OCI-LY1 (cell line): Measurements from ENCODE around the gene NUMB.

Experiments used
- H2AFZ ChIP-seq: fragments of 200-600 bp; sonication (generic), shearing (Covaris generic); 2 replicates; pipeline ENCODE4 v1.6.0; 2014; ENCODE audit warnings: antibody characterized with exemption, mild to moderate bottlenecking, low read length
- H3F3A ChIP-seq: fragments of 200-600 bp; sonication (generic), shearing (Covaris generic); 2 replicates; pipeline ENCODE4 v1.6.0; 2014; ENCODE audit warnings: mild to moderate bottlenecking, antibody characterized with exemption, low read length, moderate library complexity; ENCODE audit not compliant: insufficient read depth
- H3K27ac ChIP-seq: fragments of 200-600 bp; sonication (generic); 2 replicates; pipeline ENCODE4 v1.5.1; 2014; ENCODE audit warnings: low read length, mixed run types, mild to moderate bottlenecking, low read depth; ENCODE audit not compliant: poor library complexity, severe bottlenecking
- H3K27me3 ChIP-seq: fragments of 200-600 bp; sonication (generic); 2 replicates; pipeline ENCODE4 v1.6.0; 2014; ENCODE audit warnings: antibody characterized with exemption, mild to moderate bottlenecking, low read length, moderate library complexity; ENCODE audit not compliant: insufficient read depth
- H3K36me3 ChIP-seq: fragments of 200-600 bp; sonication (generic); 2 replicates; pipeline ENCODE4 v1.6.1; 2014; ENCODE audit warnings: mild to moderate bottlenecking, antibody characterized with exemption, low read length, moderate library complexity, mixed read lengths; ENCODE audit not compliant: insufficient read depth
- H3K4me1 ChIP-seq: fragments of 200-600 bp; sonication (generic); 2 replicates; pipeline ENCODE4 v1.5.1; 2014; ENCODE audit warnings: mild to moderate bottlenecking, low read length, moderate library complexity; ENCODE audit not compliant: insufficient read depth, severe bottlenecking
- H3K4me2 ChIP-seq: fragments of 200-600 bp; sonication (generic), shearing (Covaris generic); 2 replicates; pipeline ENCODE4 v1.6.1; 2014; ENCODE audit warnings: low read length
- H3K4me3 ChIP-seq: fragments of 200-600 bp; sonication (generic); 2 replicates; pipeline ENCODE4 v1.5.1; 2014; ENCODE audit warnings: low read length, low read depth, mild to moderate bottlenecking, mixed read lengths; ENCODE audit not compliant: poor library complexity, severe bottlenecking
- H3K79me2 ChIP-seq: fragments of 200-600 bp; shearing (Covaris generic); 2 replicates; pipeline ENCODE4 v1.6.1; 2016; ENCODE audit warnings: mixed run types, low read length, mixed read lengths; ENCODE audit not compliant: insufficient read depth
- H3K9ac ChIP-seq: fragments of 200-600 bp; sonication (generic), shearing (Covaris generic); 2 replicates; pipeline ENCODE4 v1.6.1; 2014; ENCODE audit warnings: mild to moderate bottlenecking, low read length, mixed read lengths
- H3K9me2 ChIP-seq: fragments of 200-600 bp; sonication (generic), shearing (Covaris generic); 2 replicates; pipeline ENCODE4 v1.6.1; 2014; ENCODE audit warnings: low read depth, mild to moderate bottlenecking, low read length, mixed read lengths
- H3K9me3 ChIP-seq: fragments of 200-600 bp; shearing (Covaris generic); 2 replicates; pipeline ENCODE4 v1.6.1; 2014; ENCODE audit warnings: low read length, mixed read lengths
- H4K20me1 ChIP-seq: fragments of 200-600 bp; sonication (generic), shearing (Covaris generic); 2 replicates; pipeline ENCODE4 v1.6.0; 2016; ENCODE audit warnings: mild to moderate bottlenecking, low read length; ENCODE audit not compliant: insufficient read depth
- CTCF ChIP-seq: fragments of 200-600 bp; sonication (generic), shearing (Covaris generic); IDR thresholded peaks from 2 replicates; pipeline ENCODE4 v1.5.1; 2017; ENCODE audit warnings: mild to moderate bottlenecking, antibody characterized with exemption, low read length, moderate library complexity, mixed read lengths
- EZH2 ChIP-seq: fragments of 200-600 bp; sonication (generic), shearing (Covaris generic); IDR thresholded peaks from 2 replicates; pipeline ENCODE4 v1.8.0; 2017; ENCODE audit warnings: borderline replicate concordance, mixed run types, mild to moderate bottlenecking, antibody characterized with exemption, low read length, moderate library complexity, mixed read lengths

The NUMB gene

DNA sequence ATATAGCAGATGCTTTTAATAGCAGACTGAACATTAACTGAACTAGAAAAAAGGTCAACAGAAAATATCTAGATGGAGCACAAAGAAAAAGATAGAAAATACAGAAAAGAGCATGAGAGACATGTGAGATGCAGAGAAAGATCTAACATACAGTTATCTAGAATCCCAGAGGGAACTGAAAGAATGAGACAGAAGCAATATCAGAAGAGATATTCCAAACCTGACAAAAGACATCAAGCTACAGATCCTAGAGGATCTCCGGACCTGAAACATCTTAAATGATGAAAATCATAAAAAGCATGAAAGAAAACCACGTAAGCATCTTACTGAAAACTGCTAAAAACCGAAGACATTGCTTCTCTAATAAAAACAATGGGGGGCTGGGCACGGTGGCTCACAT is 75.0 kb downstream of the NUMB start:
- no peaks in the 10 kb centered on the region for H3K36me3 ChIP-seq
- H3K9me2 ChIP-seq = no peaks in the 10 kb centered on the region
- no peaks in the 10 kb centered on the region for H3F3A ChIP-seq
- H3K27ac ChIP-seq = no peak overlapping the region
- no peaks in the 10 kb centered on the region for H3K79me2 ChIP-seq
- TF ChIP-seq CTCF = no peak
- TF ChIP-seq EZH2 = no peak
- no peak overlapping the region for H3K4me2 ChIP-seq
- no peak overlapping the region for H2AFZ ChIP-seq
- H4K20me1 ChIP-seq = no peaks in the 10 kb centered on the region
- no peak overlapping the region for H3K4me3 ChIP-seq
- 0 out of 2 replicates have a peak, but pooled peaks cover 2% of the 10 kb centered on the region for H3K9me3 ChIP-seq
- no peak overlapping the region for H3K9ac ChIP-seq
- no peaks in the 10 kb centered on the region for H3K27me3 ChIP-seq
- H3K4me1 ChIP-seq = no peaks in the 10 kb centered on the region

DNA sequence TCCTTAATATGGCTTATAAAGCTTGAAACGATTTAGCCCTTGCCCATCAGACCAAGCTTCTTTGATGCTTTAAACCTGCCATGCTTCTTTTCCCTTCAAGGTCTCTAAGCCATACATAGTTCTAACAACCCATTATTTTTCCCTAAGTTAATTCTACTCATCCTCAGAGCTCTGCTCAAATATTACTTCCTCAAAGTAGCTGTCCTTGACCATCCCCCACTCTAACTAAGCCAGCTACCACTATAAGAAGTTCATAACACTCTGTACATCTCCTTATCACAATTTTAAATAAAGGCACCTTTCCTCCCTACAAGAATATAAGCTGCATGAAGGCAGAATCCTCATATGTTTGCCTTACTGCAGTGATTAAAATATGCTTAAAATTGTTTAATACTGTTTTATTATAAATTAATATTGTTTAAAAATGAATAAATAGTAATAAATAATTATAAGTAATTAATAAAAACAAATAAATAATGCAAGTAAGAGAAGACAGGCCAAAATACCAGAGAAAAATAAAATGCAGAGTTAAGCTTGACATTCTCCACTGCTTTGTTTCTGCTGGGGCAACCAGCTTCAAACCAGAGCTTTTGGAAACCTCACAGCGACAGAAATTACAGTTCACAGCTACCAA is 76.8 kb downstream of the NUMB start:
- H3K4me2 ChIP-seq = no peak overlapping the region

DNA sequence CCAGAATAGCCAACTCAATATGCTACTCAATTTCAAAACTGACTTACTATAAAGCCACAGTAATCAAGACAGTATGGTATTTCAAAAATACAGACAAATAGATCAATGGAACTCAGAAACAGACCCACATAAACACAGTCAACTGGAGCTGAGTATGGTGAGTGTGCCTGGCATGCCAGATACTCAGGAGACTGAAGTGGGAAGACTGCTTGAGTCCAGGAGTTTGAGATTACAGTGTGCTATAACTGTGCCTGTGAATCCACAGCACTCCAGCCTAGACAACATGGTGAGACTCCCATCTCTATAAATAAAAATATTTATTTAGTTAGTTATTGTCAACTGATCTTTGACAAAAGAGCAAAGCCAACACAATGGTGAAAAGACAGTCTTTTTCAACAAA is 81.8 kb downstream of the NUMB start:
- no peak overlapping the region for H3K4me2 ChIP-seq

More for the DNA sequence above, 76.8 kb downstream of the NUMB start:
- H3K79me2 ChIP-seq = no peaks in the 10 kb centered on the region
- no peaks in the 10 kb centered on the region for H4K20me1 ChIP-seq
- H3K9me3 ChIP-seq = 0 out of 2 replicates have a peak, but pooled peaks cover 2% of the 10 kb centered on the region
- no peaks in the 10 kb centered on the region for H3K36me3 ChIP-seq
- H3K27me3 ChIP-seq = no peaks in the 10 kb centered on the region
- H3K4me3 ChIP-seq = no peak overlapping the region
- no peaks in the 10 kb centered on the region for H3K9me2 ChIP-seq
- H3K4me1 ChIP-seq = no peaks in the 10 kb centered on the region
- no peak overlapping the region for H3K27ac ChIP-seq
- TF ChIP-seq EZH2 (no peak), CTCF (no peak)
- no peak overlapping the region for H3K9ac ChIP-seq
- H2AFZ ChIP-seq = no peak overlapping the region
- H3F3A ChIP-seq = no peaks in the 10 kb centered on the region

More for the DNA sequence above, 81.8 kb downstream of the NUMB start:
- Histone ChIP-seq H3F3A (no peaks in the 10 kb centered on the region), H3K79me2 (no peaks in the 10 kb centered on the region), H3K27ac (no peak overlapping the region), H3K9ac (no peak overlapping the region), H4K20me1 (no peaks in the 10 kb centered on the region), H3K4me3 (no peak overlapping the region), H3K9me2 (no peaks in the 10 kb centered on the region), H3K36me3 (no peaks in the 10 kb centered on the region), H3K4me1 (no peaks in the 10 kb centered on the region), H3K9me3 (no peaks in the 10 kb centered on the region), H3K27me3 (no peaks in the 10 kb centered on the region), H2AFZ (no peak overlapping the region)
- TF ChIP-seq CTCF (no peak), EZH2 (no peak)
